SK-N-SH treated with all-trans-retinoic acid at 6 μM for 48 hours (cell line): Measurements from ENCODE around the gene TEP1.

ENCODE experiments used
- ATAC-seq: fragments of 200-7000 bp; cut with Tn5 transposase; 3 replicates; pipeline ENCODE4 v1.9.1; 2020; ENCODE audit warnings: mild to moderate bottlenecking, moderate library complexity
- ARNTL ChIP-seq: fragments of 450-650 bp; formaldehyde crosslinking; IDR thresholded peaks from 2 replicates; pipeline ENCODE4 v1.5.0; 2020; ENCODE audit warnings: low read depth, mild to moderate bottlenecking, moderate library complexity, borderline replicate concordance
- BACH2 ChIP-seq: fragments of 250-450 bp; sonication (Bioruptor Pico); IDR thresholded peaks from 2 replicates; pipeline ENCODE4 v1.9.0; 2021; ENCODE audit warnings: mild to moderate bottlenecking, borderline replicate concordance
- CREB5 ChIP-seq: fragments of 250-450 bp; sonication (Bioruptor Pico); IDR thresholded peaks from 2 replicates; pipeline ENCODE4 v1.5.1; 2020; ENCODE audit warnings: low read depth, mild to moderate bottlenecking, moderate library complexity
- CSDC2 ChIP-seq: fragments of 250-450 bp; sonication (Bioruptor Pico); IDR thresholded peaks from 2 replicates; pipeline ENCODE4 v1.5.0; 2020; ENCODE audit warnings: mild to moderate bottlenecking, moderate library complexity
- CSRNP3 ChIP-seq: fragments of 250-450 bp; sonication (Bioruptor Pico); IDR thresholded peaks from 2 replicates; pipeline ENCODE4 v1.5.1; 2021; ENCODE audit warnings: mild to moderate bottlenecking, moderate library complexity
- ESRRG ChIP-seq: fragments of 250-450 bp; sonication (Bioruptor Pico); IDR thresholded peaks from 2 replicates; pipeline ENCODE4 v1.6.1; 2021; ENCODE audit warnings: mild to moderate bottlenecking
- GLIS3 ChIP-seq: fragments of 250-450 bp; sonication (Bioruptor Pico); IDR thresholded peaks from 2 replicates; pipeline ENCODE4 v1.5.0; 2020; ENCODE audit warnings: mild to moderate bottlenecking, moderate library complexity
- PATZ1 ChIP-seq: fragments of 250-450 bp; sonication (Bioruptor Pico); IDR thresholded peaks from 2 replicates; pipeline ENCODE4 v1.8.0; 2020; ENCODE audit warnings: mild to moderate bottlenecking, moderate library complexity, borderline replicate concordance
- POU6F1 ChIP-seq: fragments of 250-450 bp; sonication (Bioruptor Pico); IDR thresholded peaks from 2 replicates; pipeline ENCODE4 v1.8.0; 2021; ENCODE audit warnings: low read depth, mild to moderate bottlenecking, moderate library complexity, borderline replicate concordance
- PPARA ChIP-seq: fragments of 250-450 bp; sonication (Bioruptor Pico); IDR thresholded peaks from 2 replicates; pipeline ENCODE4 v1.5.0; 2020; ENCODE audit warnings: mild to moderate bottlenecking, borderline replicate concordance
- RARB ChIP-seq: fragments of 250-450 bp; sonication (Bioruptor Pico); IDR thresholded peaks from 2 replicates; pipeline ENCODE4 v1.8.0; 2021; ENCODE audit warnings: mild to moderate bottlenecking, moderate library complexity
- SNAI2 ChIP-seq: fragments of 250-450 bp; sonication (Bioruptor Pico); IDR thresholded peaks from 2 replicates; pipeline ENCODE4 v1.5.0; 2020; ENCODE audit warnings: mild to moderate bottlenecking, moderate library complexity
- TCF4 ChIP-seq: fragments of 250-450 bp; sonication (Bioruptor Pico); IDR thresholded peaks from 2 replicates; pipeline ENCODE4 v1.8.0; 2021; ENCODE audit warnings: mild to moderate bottlenecking, moderate library complexity, borderline replicate concordance
- TOX ChIP-seq: fragments of 250-450 bp; sonication (Bioruptor Pico); IDR thresholded peaks from 2 replicates; pipeline ENCODE4 v1.8.0; 2021; ENCODE audit warnings: mild to moderate bottlenecking, moderate library complexity, borderline replicate concordance
- TSHZ2 ChIP-seq: fragments of 250-450 bp; sonication (Bioruptor Pico); IDR thresholded peaks from 2 replicates; pipeline ENCODE4 v1.5.0; 2020; ENCODE audit warnings: mild to moderate bottlenecking, moderate library complexity
- ZC3H10 ChIP-seq: fragments of 250-450 bp; sonication (Bioruptor Pico); IDR thresholded peaks from 2 replicates; pipeline ENCODE4 v1.5.1; 2021; ENCODE audit warnings: mild to moderate bottlenecking, moderate library complexity
- ZFP3 ChIP-seq: fragments of 250-450 bp; sonication (Bioruptor Pico); IDR thresholded peaks from 2 replicates; pipeline ENCODE4 v1.5.0; 2020; ENCODE audit warnings: mild to moderate bottlenecking, moderate library complexity
- ZNF565 ChIP-seq: fragments of 450-650 bp; formaldehyde crosslinking; conservative IDR thresholded peaks from 2 replicates; pipeline ENCODE4 v1.5.0; 2020; ENCODE audit warnings: low read depth, mild to moderate bottlenecking, moderate library complexity
- ZNF70 ChIP-seq: fragments of 450-650 bp; formaldehyde crosslinking; IDR thresholded peaks from 2 replicates; pipeline ENCODE4 v1.5.0; 2020; ENCODE audit warnings: mild to moderate bottlenecking, moderate library complexity
- ZNF8 ChIP-seq: fragments of 450-650 bp; formaldehyde crosslinking; IDR thresholded peaks from 2 replicates; pipeline ENCODE4 v1.5.0; 2020; ENCODE audit warnings: mild to moderate bottlenecking, moderate library complexity

Gene TEP1

GRCh38 chr14:20400965-20401593 lies 12.2 kb downstream of the TEP1 start:
- TF ChIP-seq TSHZ2 (CRISPR knock-in tag) (no peak), CSDC2 (no peak), ZC3H10 (CRISPR knock-in tag) (no peak), PPARA (CRISPR knock-in tag) (no peak), PATZ1 (CRISPR knock-in tag) (no peak), GLIS3 (CRISPR knock-in tag) (no peak), ZNF565 (CRISPR knock-in tag) (no peak), ARNTL (CRISPR knock-in tag) (no peak), TCF4 (CRISPR knock-in tag) (no peak), ZFP3 (CRISPR knock-in tag) (no peak), TOX (CRISPR knock-in tag) (no peak), BACH2 (CRISPR knock-in tag) (no peak), POU6F1 (no peak), ZNF70 (CRISPR knock-in tag) (no peak)
- ATAC-seq = no peak

GRCh38 chr14:20400589-20400964 lies 12.7 kb downstream of the TEP1 start:
- no peak for ATAC-seq
- no peak for TF ChIP-seq CSDC2
- TF ChIP-seq ZNF70 (CRISPR knock-in tag) = no peak
- TF ChIP-seq ESRRG (CRISPR knock-in tag) = no peak
- TF ChIP-seq TCF4 (CRISPR knock-in tag) = no peak

- no peak for ATAC-seq
- TF ChIP-seq BACH2 (CRISPR knock-in tag) = no peak
- TF ChIP-seq CSRNP3 (CRISPR knock-in tag) = no peak
- TF ChIP-seq POU6F1 = no peak
- TF ChIP-seq SNAI2 (CRISPR knock-in tag) = no peak
- no peak for TF ChIP-seq ZNF8 (CRISPR knock-in tag)
- no peak for TF ChIP-seq ZNF565 (CRISPR knock-in tag)
- no peak for TF ChIP-seq CREB5 (CRISPR knock-in tag)
- no peak for TF ChIP-seq RARB (CRISPR knock-in tag)
- TF ChIP-seq ZNF70 (CRISPR knock-in tag) = no peak
- TF ChIP-seq GLIS3 (CRISPR knock-in tag) = no peak
- TF ChIP-seq TOX (CRISPR knock-in tag) = no peak
- TF ChIP-seq, all 23 proteins: peak for 0
Observed at GRCh38 chr14:20397511-20397910, 15.8 kb downstream of the TEP1 start.
